Skeletal muscle satellite cell (primary cell): ENCODE results near the gene GRIK5. TPM values are rescaled to one million over a fixed set of nuclear protein-coding genes. Genes with fewer than 3 reads are reported as not detected.

Experiments used
- H3K27me3 ChIP-seq: 2 replicates; pipeline ENCODE4 v1.7.0; 2013; ENCODE audit warnings: low read length; ENCODE audit not compliant: control insufficient read depth, insufficient read depth
- H3K36me3 ChIP-seq: 2 replicates; pipeline ENCODE4 v1.7.0; 2013; ENCODE audit warnings: mild to moderate bottlenecking, control low read depth, low read length; ENCODE audit not compliant: insufficient read depth
- H3K4me1 ChIP-seq: 2 replicates; pipeline ENCODE4 v1.7.0; 2013; ENCODE audit warnings: low read length; ENCODE audit not compliant: control insufficient read depth, insufficient read depth
- H3K4me2 ChIP-seq: 2 replicates; pipeline ENCODE4 v1.7.0; 2013; ENCODE audit warnings: mild to moderate bottlenecking, low read length
- H3K4me3 ChIP-seq: 2 replicates; pipeline ENCODE4 v1.7.0; 2013; ENCODE audit warnings: low read length
- H3K9ac ChIP-seq: 2 replicates; pipeline ENCODE4 v1.7.0; 2013; ENCODE audit warnings: mild to moderate bottlenecking, low read depth, low read length, moderate library complexity
- H3K9me3 ChIP-seq: replicated peaks from 2 replicates; pipeline ENCODE4 v1.7.0; 2013; ENCODE audit warnings: mild to moderate bottlenecking, control low read depth, low read length
- total RNA-seq: library from RNA; depleted of rRNA; stranded (reverse); fragments of >200 nt; gene quantifications from 2 replicates; pipeline ENCODE4 v1.2.3, GENCODE V29; 2012; rRNA removed

GRIK5 gene, protein sequence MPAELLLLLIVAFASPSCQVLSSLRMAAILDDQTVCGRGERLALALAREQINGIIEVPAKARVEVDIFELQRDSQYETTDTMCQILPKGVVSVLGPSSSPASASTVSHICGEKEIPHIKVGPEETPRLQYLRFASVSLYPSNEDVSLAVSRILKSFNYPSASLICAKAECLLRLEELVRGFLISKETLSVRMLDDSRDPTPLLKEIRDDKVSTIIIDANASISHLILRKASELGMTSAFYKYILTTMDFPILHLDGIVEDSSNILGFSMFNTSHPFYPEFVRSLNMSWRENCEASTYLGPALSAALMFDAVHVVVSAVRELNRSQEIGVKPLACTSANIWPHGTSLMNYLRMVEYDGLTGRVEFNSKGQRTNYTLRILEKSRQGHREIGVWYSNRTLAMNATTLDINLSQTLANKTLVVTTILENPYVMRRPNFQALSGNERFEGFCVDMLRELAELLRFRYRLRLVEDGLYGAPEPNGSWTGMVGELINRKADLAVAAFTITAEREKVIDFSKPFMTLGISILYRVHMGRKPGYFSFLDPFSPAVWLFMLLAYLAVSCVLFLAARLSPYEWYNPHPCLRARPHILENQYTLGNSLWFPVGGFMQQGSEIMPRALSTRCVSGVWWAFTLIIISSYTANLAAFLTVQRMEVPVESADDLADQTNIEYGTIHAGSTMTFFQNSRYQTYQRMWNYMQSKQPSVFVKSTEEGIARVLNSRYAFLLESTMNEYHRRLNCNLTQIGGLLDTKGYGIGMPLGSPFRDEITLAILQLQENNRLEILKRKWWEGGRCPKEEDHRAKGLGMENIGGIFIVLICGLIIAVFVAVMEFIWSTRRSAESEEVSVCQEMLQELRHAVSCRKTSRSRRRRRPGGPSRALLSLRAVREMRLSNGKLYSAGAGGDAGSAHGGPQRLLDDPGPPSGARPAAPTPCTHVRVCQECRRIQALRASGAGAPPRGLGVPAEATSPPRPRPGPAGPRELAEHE
- under 0.01 TPM in 2 replicates for total RNA-seq

DNA sequence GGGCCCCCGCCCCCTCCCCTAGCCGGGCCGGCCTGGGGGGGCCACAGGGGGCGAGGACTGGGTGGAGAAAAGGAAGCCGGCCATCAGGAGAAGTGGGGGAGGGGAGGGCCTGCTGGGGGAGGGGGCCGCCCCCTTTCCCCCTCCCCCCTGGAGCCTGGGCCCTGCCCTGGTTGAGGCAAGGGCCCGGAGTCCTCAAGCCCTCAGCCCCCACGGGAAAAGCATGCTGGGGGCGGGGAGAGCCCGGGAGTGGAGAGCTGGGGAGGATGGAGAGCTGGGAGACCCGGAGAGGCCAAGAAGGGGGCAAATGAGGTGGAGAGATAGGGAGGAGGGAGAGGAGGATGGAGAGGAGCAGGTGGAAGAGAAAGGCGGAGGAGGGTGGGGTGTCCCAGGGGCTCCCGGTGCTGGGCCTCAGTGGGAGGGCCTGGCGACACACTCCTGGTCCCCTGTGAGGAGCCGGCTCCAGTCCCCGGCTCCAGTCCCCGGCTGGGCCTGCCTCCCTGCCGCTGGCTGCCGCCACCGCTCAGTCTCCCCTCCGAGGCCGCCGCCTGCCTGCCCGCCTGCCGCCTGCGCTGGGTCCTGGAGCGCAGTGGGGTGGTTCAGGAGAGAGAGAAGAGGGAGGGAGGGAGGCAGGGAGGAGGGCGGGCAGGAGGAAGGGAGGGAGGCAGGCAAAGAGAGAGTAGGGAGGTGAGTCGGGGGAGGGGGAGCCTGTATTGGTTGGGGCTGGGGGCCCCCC lies at the start of gene GRIK5:
Gene GRIK5 (minus strand): TSS at position 588 of the 733 bp plus-strand sequence. CDS start 4,436 bp downstream, outside the sequence.
- Histone ChIP-seq H3K9ac (no peak within 1 kb of the TSS), H3K27me3 (peaks cover 48% of the 10 kb centered on the region), H3K9me3 (no peaks in the 10 kb centered on the region), H3K4me2 (no peak within 1 kb of the TSS), H3K4me1 (peaks cover under 1% of the 10 kb centered on the region), H3K4me3 (no peak within 1 kb of the TSS), H3K36me3 (no peaks in the 10 kb centered on the region)

DNA sequence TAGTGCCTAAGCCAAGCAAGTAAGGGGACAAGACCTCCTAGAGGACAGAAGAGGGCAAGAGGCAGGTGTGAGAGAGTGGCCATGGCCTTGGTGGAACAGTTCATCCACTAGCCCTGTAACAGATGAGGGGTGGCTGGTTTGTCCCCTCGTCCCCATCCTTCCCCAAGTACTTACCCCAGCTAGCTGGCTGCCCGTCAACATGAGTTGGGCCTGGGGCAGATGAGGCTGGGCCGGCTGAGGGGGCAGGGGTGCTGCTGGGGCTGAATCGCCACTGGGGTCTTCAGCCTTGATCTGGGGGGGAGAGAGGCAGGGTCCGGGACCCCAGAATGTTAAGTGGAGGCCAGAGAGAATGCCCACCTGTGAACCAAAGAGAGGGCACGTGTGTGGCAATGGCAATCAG lies 47.1 kb upstream of the GRIK5 start:
- peaks cover 40% of the 10 kb centered on the region for H3K4me1 ChIP-seq
- no peak overlapping the region for H3K4me2 ChIP-seq
- no peaks in the 10 kb centered on the region for H3K27me3 ChIP-seq
- no peaks in the 10 kb centered on the region for H3K36me3 ChIP-seq
- no peaks in the 10 kb centered on the region for H3K9me3 ChIP-seq
- H3K9ac ChIP-seq, result no peak overlapping the region
- H3K4me3 ChIP-seq, result no peak overlapping the region

DNA sequence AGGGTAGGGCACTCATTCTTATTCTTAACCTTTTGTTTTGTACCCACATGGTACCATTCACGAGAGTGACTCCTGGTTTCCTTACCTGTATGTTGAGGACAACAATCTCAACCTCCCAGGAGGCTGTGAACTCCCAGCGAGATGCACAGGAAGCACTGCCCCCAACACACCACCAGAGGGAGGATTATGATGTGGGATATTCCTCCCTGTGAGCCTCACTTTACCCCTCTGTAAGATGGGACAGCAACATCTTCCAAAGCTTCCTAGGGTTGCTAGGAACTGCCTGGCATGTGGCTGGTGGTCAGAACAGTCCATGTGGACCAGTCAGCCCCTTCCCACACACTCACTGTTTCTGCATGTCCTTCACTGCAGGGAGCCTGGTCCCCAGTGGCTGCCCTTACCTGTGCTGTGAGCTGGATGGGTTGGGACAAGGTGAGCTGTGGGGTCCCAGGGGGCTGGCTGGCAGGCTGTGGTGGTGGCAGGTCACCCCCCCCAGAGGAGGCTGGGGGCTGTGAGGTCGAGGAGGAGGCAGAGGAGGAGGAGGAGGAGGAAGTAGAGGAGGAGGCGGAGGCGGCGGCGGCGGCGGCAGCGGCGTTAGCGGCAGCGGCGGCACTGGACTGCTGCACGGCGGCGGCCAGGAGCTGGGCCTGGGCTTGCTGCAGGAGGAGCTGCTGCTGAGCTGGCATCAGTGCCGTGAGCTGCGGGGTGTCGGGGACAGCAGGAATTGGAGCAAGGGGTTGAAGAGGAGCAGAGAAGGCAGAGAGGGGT lies 46.5 kb upstream of the GRIK5 start:
- peaks cover 40% of the 10 kb centered on the region for H3K4me1 ChIP-seq
- H3K4me3 ChIP-seq, result no peak overlapping the region
- H3K9ac ChIP-seq, result no peak overlapping the region
- no peaks in the 10 kb centered on the region for H3K9me3 ChIP-seq
- H3K4me2 ChIP-seq, result no peak overlapping the region
- no peaks in the 10 kb centered on the region for H3K27me3 ChIP-seq
- no peaks in the 10 kb centered on the region for H3K36me3 ChIP-seq

DNA sequence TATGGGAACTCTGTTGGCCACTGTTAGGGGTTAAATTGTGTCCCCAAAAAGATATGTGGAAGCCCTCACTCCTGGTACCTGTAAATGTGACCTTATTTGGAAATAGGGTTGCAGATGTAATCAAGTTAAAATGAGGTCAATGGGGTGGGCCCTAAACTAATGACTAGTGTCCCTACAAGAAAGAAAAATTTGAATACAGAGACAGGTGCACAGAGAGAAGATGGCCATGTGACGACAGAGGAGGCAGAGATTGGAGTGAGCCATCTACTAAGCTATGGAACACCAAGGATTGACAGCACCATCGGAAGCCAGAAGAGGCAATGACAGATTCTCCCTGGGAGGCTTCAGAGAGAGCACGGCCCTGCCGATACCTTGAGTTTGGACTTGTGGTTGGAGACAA lies 45.7 kb upstream of the GRIK5 start:
- Histone ChIP-seq H3K36me3 (no peaks in the 10 kb centered on the region), H3K9ac (no peak overlapping the region), H3K9me3 (no peaks in the 10 kb centered on the region), H3K27me3 (no peaks in the 10 kb centered on the region), H3K4me1 (peaks cover 41% of the 10 kb centered on the region), H3K4me3 (no peak overlapping the region), H3K4me2 (no peak overlapping the region)

GRCh38 chr19:42115219-42115618 lies 45.2 kb upstream of the GRIK5 start:
- no peaks in the 10 kb centered on the region for H3K27me3 ChIP-seq
- H3K9ac ChIP-seq, result no peak overlapping the region
- H3K4me2 ChIP-seq, result no peak overlapping the region
- no peaks in the 10 kb centered on the region for H3K9me3 ChIP-seq
- peaks cover 41% of the 10 kb centered on the region for H3K4me1 ChIP-seq
- no peak overlapping the region for H3K4me3 ChIP-seq
- H3K36me3 ChIP-seq, result no peaks in the 10 kb centered on the region

DNA sequence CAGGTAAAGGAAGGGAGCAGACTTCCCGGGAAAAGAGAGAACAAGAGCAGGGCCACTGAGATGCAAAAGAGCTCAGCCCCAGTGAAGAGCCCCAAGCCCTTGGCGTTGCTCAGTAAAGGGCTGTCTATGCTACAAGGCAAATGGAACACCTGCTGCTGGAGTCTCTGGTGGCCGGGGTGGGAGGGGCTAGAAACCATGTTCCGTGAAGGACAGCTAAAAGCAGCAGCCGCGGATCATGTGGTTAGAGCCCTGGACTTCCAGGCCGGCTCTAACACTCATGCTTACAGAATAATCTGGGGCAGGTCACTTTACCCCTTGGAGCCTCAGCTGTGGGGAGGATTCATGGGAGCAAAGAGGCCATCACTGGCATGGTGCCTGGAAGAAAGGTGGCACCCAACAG lies 44.4 kb upstream of the GRIK5 start:
- peak overlapping the region; percentile 72 for H3K4me2 ChIP-seq
- no peaks in the 10 kb centered on the region for H3K36me3 ChIP-seq
- no peaks in the 10 kb centered on the region for H3K27me3 ChIP-seq
- H3K9ac ChIP-seq, result peak overlapping the region; percentile 48
- peak overlapping the region; percentile 29 for H3K4me3 ChIP-seq
- H3K9me3 ChIP-seq, result no peaks in the 10 kb centered on the region
- peaks cover 41% of the 10 kb centered on the region for H3K4me1 ChIP-seq

- Histone ChIP-seq H3K4me2 (peak overlapping the region; percentile 72), H3K9ac (peak overlapping the region; percentile 53), H3K4me3 (peak overlapping the region; percentile 29), H3K4me1 (peaks cover 41% of the 10 kb centered on the region), H3K36me3 (no peaks in the 10 kb centered on the region), H3K9me3 (no peaks in the 10 kb centered on the region), H3K27me3 (no peaks in the 10 kb centered on the region)
Observed at GRCh38 chr19:42113641-42114348, 43.8 kb upstream of the GRIK5 start.

GRCh38 chr19:42111811-42112210 lies 41.8 kb upstream of the GRIK5 start:
- Histone ChIP-seq H3K4me3 (no peak overlapping the region), H3K9me3 (no peaks in the 10 kb centered on the region), H3K4me2 (no peak overlapping the region), H3K4me1 (peaks cover 41% of the 10 kb centered on the region), H3K27me3 (no peaks in the 10 kb centered on the region), H3K36me3 (no peaks in the 10 kb centered on the region), H3K9ac (no peak overlapping the region)

DNA sequence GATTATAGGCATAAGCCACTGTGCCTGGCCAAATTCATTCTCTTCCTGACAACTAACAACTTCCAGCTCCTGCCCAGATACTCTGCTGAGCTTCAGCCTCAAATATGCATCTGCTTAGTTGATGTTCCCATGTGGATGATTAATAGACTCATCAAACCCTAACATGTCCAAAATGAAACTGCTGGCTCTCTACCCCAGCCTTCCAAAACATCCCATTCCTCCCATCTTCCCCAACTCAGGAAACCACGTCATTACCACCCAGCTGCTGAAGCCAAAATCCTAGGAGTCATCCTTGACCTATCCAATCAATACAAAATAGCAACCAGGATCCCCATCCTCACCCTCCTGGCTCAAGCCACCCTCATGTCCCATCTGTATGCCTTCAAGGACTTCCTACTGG lies 41.4 kb upstream of the GRIK5 start:
- no peaks in the 10 kb centered on the region for H3K36me3 ChIP-seq
- no peak overlapping the region for H3K9ac ChIP-seq
- peaks cover 1% of the 10 kb centered on the region for H3K27me3 ChIP-seq
- no peak overlapping the region for H3K4me3 ChIP-seq
- H3K4me1 ChIP-seq, result peaks cover 41% of the 10 kb centered on the region
- no peaks in the 10 kb centered on the region for H3K9me3 ChIP-seq
- H3K4me2 ChIP-seq, result no peak overlapping the region

DNA sequence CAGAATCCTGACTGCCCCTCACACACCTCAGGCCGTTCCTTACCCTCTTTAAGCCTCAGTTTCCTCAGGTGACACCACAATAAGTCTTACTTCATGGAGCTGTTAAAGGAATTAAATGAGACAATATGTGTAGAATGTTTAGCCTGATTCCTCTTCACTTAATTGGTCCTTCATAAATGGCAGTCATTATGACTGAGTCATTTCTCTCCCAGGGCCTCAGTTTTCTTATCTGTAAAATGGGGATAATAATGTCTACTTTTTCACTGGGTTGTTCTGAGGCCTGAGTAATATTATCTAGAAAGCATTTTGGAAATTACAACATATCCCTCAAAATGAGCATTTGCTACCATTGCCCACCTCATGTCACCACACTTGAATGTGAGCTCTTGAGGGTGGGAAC lies 40.7 kb upstream of the GRIK5 start:
- Histone ChIP-seq H3K36me3 (no peaks in the 10 kb centered on the region), H3K4me1 (peaks cover 41% of the 10 kb centered on the region), H3K4me2 (no peak overlapping the region), H3K9ac (no peak overlapping the region), H3K4me3 (no peak overlapping the region), H3K27me3 (peaks cover 6% of the 10 kb centered on the region), H3K9me3 (no peaks in the 10 kb centered on the region)
